ENCODE data around the gene USH2A.
"Not testable (repeated sequence)": the region's sequence is repeated elsewhere in the genome, so short reads cannot be mapped to it uniquely, and the experiment has no call there.

The USH2A gene

GRCh38 chr1:216193839-216194443, 229.3 kb downstream of the USH2A start:
- no peak for DNase-seq

DNA sequence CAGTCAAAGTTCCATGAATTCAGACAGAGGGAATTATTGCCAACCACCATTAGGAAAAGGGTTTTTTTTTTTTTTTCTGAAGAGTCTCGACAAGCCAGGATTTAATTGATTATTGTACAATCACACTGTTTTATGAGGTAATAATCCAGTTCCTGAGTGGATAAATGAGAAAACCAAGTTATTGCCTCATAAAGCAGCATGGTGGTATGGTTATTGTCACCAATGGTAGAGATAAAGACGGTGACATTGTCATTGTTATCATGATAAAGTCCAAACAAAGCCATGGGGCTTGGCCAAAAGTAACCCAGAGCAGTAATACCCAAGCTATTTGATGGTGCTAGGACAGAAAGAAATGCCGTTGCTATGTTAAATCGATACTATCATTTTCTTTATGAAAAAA, 232.8 kb downstream of the USH2A start:
- DNase-seq = no peak

GRCh38 chr1:216186816-216187215, 236.4 kb downstream of the USH2A start:
- DNase-seq = no peak

DNA sequence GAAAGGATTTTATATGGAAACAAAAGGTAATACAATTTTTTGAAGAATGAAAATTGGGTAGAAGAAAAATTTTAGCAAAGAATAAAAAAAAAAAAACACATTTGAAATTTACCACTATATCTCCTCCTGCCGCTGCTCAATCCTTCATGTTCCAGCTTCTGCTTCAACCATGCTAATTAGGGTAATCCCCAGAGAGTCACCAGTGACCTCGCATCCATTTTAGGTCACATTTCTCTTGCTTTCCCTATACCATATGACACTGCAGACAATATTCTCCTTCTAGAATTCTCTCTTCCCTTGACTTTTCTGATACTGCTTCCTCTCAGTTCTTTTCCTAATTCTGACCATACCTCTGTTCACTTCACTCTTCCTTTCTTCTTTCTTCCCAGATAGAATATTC, 237.1 kb downstream of the USH2A start:
- no peak for DNase-seq

DNA sequence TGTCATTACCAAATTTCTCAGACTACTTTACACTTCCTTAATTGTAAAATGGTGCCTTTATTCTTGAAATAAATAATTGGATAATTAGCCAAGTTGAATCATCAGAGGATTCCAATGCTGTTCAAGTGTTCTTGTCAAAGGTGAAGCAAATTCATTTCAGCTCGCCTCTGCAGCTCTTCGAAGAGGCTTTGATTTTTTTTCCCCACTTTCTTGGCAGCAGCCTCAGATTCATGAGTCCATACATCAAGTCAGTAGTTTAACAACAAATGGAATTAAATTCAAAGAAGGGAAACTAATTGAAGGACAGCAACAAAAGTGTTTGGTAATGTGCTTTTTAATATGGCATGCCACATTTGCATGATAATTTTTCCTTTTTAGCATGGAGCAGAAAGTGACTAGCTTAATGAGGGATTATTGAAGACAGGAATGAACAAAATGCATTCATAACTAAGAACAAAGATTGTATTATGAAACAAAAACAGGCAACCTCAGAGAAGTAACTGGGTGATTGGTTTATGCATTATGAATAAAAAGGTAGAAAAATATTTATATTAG, 239.0 kb downstream of the USH2A start:
- DNase-seq = no peak

DNA sequence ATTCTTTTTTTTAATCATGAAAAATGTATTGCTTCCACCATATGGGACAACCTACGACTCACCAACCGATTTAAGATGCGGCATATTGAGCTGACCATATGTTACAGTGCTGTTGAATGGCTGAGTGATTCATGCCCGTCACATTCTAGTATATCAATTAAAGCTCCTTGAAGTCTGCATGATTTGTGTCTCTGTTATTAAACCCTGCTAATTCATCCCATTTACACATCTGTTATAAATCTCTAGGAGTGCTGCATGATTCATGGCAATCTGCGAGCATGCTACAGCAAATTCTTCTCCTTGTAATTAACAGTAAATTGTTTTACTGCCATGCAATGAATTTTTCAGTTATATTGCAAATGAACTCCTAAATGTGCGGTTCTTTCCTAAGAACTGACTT, 239.8 kb downstream of the USH2A start:
- no peak for DNase-seq

DNA sequence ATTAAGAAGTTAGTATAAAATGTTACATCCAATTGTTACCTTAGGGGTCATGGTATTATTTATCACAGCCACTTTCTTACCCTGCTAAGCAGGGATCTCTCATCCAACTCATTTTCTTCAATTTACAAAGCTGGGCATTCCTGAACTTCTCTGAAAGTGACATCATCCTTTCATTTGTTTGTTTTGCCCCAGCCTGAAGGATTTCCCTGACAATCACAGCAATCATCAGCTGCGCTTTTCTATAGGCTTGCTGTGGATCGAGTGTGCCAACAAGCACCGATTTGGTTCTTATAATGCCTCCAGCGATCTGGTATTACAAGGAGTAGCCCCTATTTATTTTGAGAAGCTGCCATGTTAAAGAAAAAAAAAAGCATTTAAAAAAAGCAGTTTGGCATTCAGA, 240.2 kb downstream of the USH2A start:
- DNase-seq = no peak

DNA sequence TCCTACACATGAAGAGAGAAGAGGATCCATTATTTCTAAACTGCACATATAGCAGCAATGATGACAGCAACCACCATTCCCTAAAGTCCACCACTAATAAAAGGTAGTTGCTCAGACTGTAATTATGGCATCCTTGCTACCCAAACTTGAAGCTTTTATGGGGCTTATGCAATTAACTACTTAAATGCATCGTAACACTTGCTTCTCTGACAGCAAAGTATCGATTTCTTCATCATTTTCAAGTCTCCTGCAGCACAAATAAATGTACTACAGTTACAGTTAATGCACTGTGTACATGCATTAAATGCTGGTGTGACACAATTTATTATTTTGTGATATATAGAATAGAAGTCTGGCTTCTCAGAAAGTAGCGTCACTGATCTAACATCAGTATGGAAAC, 241.7 kb downstream of the USH2A start:
- no peak for DNase-seq

- DNase-seq = no peak
Observed at GRCh38 chr1:216178281-216178680, 245.0 kb downstream of the USH2A start.

- DNase-seq = no peak
Observed at GRCh38 chr1:216176970-216177369, 246.3 kb downstream of the USH2A start.

GRCh38 chr1:216175714-216176113, 247.5 kb downstream of the USH2A start:
- no peak for DNase-seq

GRCh38 chr1:216173376-216173995, 249.8 kb downstream of the USH2A start:
- DNase-seq = no peak

DNA sequence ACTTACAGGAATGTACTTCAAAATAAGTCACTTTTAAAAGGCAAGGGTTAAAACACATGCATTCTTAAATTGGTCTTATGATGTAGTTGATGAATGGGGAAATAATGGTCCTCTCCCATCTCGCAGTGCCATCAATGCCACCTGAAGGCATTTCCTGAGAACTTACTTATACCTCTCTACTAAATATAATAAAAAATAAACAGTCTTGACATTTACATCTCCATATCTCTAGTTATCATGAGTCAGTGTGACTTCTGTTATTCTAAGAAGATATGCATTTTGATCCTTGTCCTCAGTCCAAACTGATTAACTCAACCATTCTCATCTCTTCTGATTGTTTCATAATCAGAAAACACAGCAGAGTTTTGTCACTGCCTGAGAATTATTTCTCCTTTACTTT, 253.9 kb downstream of the USH2A start:
- no peak for DNase-seq

GRCh38 chr1:216168546-216168945, 254.7 kb downstream of the USH2A start:
- DNase-seq = no peak

DNA sequence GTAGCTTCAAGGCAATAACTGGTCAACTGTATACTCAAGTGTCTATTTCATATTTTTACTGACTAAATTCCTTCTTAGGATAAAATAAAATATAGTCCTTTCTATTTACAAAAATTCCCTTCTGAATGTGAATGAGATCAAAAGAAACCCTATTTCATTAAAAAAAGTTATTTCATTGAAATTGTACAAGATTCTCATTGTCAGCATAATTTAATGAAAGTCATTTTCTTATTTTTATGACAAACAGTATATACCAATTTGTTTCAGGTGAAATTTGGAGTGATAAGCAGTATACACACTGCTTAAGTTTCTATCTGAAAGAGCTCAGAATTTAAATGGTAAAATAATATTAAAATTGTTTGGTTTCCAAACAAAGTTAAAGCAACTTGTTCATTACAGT, 269.2 kb downstream of the USH2A start:
- no peak for DNase-seq

DNA sequence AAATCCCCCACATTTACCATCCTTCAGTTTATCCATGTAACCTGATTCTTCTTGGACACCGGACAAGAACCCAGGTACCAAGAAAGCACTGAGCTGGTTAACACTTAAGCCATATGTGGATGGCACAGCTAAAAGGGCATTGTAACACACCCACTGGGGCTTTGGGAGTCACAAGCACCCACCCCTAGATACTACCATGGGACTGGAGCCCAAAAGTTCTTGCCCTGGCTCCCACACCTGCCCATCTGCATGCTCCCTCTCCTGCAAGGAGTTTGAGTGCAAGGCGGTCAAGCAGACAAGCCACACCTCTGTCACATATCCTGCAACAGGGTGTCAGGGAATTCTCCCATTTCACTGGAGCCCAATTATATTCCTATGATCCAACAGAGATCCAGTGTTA, 270.1 kb downstream of the USH2A start:
- DNase-seq = no peak

GRCh38 chr1:216145451-216146018, 277.7 kb downstream of the USH2A start:
- DNase-seq = not testable (repeated sequence)

- no peak for DNase-seq
Observed at GRCh38 chr1:216144661-216145450, 278.4 kb downstream of the USH2A start.

GRCh38 chr1:216142921-216143320, 280.3 kb downstream of the USH2A start:
- no peak for DNase-seq

DNA sequence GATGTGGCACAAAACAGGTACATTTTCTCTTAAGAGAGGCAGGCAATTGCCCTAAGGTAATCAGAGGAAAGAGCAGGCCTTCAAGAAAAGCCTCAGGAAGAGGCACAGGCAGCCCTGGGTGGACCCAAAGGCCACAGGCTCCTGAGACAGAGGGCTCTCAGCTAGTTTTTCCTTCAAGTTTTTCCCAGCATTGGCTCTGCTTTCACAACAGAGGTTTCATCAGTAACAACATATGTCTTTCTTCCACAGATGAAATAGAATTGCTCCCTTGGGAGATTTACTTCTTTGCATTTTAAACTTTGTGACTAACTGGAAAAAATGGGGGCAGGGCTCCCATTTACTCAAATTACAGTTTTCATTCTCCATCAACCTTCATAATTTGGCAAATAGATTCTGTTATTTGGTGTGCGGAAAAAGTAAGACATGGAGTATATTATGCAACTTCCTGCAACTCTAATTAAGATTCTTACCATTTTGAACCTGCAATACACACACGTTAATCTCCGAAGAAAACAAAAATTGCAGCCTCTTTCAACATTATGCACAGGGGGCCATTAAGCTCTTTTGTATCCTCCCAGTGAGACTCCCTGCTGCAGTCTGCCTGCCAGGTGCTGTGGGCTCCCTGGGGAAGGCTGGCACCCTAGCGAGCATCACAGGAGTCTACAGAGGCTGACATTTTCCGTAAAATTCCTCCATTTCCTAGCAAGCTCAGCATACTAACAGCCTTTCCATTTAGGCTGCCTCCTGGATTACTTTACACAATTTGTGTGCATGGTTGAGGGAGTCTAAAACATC, 282.3 kb downstream of the USH2A start:
- no peak for DNase-seq

- no peak for DNase-seq
Observed at GRCh38 chr1:216124192-216124781, 299.0 kb downstream of the USH2A start.

- DNase-seq = no peak
Observed at GRCh38 chr1:216123446-216124191, 299.6 kb downstream of the USH2A start.
